Kidney glomerular epithelial cell (primary cell): ENCODE data around the gene SUMO3.

Source experiments
- DNase-seq: peaks from one replicate; lab custom pipeline; 2025; lab: John Stamatoyannopoulos, UW

SUMO3 gene

GRCh38 chr21:44817914-44818639, at the start of gene SUMO3:
TSS of gene SUMO3 (minus strand) at chr21:44818062. CDS start at chr21:44817968, 94 bp downstream.
- DNase-seq, result peak; percentile 22

- no peak for DNase-seq
These were observed 49.6 kb upstream of the SUMO3 start for GRCh38 chr21:44867464-44867863.

GRCh38 chr21:44866780-44867179, 48.9 kb upstream of the SUMO3 start:
- no peak for DNase-seq

- DNase-seq, result no peak
These were observed 47.9 kb upstream of the SUMO3 start for GRCh38 chr21:44865561-44866280.

GRCh38 chr21:44862869-44863685, 45.2 kb upstream of the SUMO3 start:
- DNase-seq, result no peak

- no peak for DNase-seq
These were observed 40.9 kb upstream of the SUMO3 start for GRCh38 chr21:44858791-44859190.

GRCh38 chr21:44858291-44858690, 40.4 kb upstream of the SUMO3 start:
- no peak for DNase-seq

GRCh38 chr21:44857127-44857892, 39.4 kb upstream of the SUMO3 start:
- no peak for DNase-seq

- no peak for DNase-seq
These were observed 38.3 kb upstream of the SUMO3 start for GRCh38 chr21:44856131-44856530.

GRCh38 chr21:44855572-44855971, 37.7 kb upstream of the SUMO3 start:
- no peak for DNase-seq

GRCh38 chr21:44854664-44855446, 37.0 kb upstream of the SUMO3 start:
- no peak for DNase-seq

GRCh38 chr21:44854391-44854663, 36.5 kb upstream of the SUMO3 start:
- no peak for DNase-seq

GRCh38 chr21:44853601-44854390, 35.9 kb upstream of the SUMO3 start:
- no peak for DNase-seq

GRCh38 chr21:44850905-44851657, 33.2 kb upstream of the SUMO3 start:
- no peak for DNase-seq

GRCh38 chr21:44850208-44850800, 32.4 kb upstream of the SUMO3 start:
- DNase-seq, result no peak

- no peak for DNase-seq
These were observed 31.8 kb upstream of the SUMO3 start for GRCh38 chr21:44849616-44850130.

GRCh38 chr21:44848821-44849521, 31.1 kb upstream of the SUMO3 start:
- no peak for DNase-seq

GRCh38 chr21:44847261-44848056, 29.6 kb upstream of the SUMO3 start:
- DNase-seq, result no peak
